ENCODE measurements around the gene JAG1.

Gene JAG1

DNA sequence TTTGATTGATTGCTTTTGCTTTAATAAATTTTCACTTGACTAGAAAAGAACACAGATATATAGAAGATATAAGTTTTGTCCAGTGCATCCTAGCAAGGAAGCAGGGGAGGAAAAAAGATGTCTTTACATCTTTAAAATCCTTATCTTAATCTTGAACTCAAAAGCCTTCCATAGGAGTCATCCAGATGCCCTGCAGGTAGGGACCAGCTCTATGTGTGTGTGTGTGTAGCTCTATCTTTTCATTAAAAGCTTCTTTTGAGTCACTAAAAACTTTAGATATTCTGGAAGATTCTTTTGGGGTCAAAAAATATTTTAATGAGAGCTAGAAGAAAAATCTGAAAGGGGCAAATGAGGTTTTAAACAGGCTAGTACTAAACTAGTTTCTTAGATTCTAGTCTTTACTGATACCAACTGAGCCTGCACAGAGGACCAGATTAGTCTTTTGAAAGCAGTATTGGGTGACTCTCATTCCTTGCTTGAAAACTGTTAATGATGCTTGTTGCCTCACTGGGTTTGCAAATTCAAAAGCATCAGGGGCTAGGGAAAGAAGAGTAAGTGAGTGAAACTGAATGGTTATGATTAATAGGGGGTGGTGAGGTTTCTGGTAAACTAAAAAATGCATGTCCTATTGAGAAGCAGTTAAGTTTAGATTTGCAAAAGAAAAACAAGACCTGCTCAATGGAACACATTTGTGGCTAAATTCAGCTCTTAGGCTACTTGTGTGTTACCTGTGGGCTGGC, 40.6 kb upstream of the JAG1 start:
- no peaks in the 10 kb centered on the region for H3K36me3 ChIP-seq (ENCODE audit: control insufficient read depth in 2 of 2, insufficient read depth in 1 of 2, low read length in 2 of 2)
- no peaks in the 10 kb centered on the region for H3K9me3 ChIP-seq (ENCODE audit: control insufficient read depth, insufficient read depth, low read depth, low read length)
- H3K4me1 ChIP-seq (ENCODE audit: control insufficient read depth, insufficient read depth, low read length), result peaks cover 24% of the 10 kb centered on the region
- CTCF ChIA-PET, result interaction anchor here (0.6 to 1.5 kb wide), 3 partner anchors 17 to 491 kb away, joined by 3 to 5 read pairs (median 4); no protein-coding TSS in a partner anchor
- TF ChIP-seq ZNF747 (tag by site-specific recombination; IDR thresholded peaks at IDR 0.05) (no peak), ZNF530 (tag by site-specific recombination; IDR thresholded peaks at IDR 0.05; ENCODE audit: low read depth) (no peak), ZBTB7A (tag by site-specific recombination; IDR thresholded peaks at IDR 0.05; ENCODE audit: low read depth) (no peak), ZNF19 (tag by site-specific recombination; IDR thresholded peaks at IDR 0.05; ENCODE audit: low read depth) (no peak), ZBTB6 (tag by site-specific recombination; IDR thresholded peaks at IDR 0.05) (no peak), ZNF155 (tag by site-specific recombination; IDR thresholded peaks at IDR 0.05) (no peak), SETDB1 (IDR thresholded peaks at IDR 0.05; ENCODE audit: insufficient read length, low read length) (no peak), ZNF664 (tag by site-specific recombination; IDR thresholded peaks at IDR 0.05) (no peak)
- TF ChIP-seq, protein P1, sequence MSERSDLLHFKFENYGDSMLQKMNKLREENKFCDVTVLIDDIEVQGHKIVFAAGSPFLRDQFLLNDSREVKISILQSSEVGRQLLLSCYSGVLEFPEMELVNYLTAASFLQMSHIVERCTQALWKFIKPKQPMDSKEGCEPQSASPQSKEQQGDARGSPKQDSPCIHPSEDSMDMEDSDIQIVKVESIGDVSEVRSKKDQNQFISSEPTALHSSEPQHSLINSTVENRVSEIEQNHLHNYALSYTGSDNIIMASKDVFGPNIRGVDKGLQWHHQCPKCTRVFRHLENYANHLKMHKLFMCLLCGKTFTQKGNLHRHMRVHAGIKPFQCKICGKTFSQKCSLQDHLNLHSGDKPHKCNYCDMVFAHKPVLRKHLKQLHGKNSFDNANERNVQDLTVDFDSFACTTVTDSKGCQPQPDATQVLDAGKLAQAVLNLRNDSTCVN (tag by site-specific recombination; optimal IDR thresholded peaks at IDR 0.05), result no peak
- TF ChIP-seq, protein P2, sequence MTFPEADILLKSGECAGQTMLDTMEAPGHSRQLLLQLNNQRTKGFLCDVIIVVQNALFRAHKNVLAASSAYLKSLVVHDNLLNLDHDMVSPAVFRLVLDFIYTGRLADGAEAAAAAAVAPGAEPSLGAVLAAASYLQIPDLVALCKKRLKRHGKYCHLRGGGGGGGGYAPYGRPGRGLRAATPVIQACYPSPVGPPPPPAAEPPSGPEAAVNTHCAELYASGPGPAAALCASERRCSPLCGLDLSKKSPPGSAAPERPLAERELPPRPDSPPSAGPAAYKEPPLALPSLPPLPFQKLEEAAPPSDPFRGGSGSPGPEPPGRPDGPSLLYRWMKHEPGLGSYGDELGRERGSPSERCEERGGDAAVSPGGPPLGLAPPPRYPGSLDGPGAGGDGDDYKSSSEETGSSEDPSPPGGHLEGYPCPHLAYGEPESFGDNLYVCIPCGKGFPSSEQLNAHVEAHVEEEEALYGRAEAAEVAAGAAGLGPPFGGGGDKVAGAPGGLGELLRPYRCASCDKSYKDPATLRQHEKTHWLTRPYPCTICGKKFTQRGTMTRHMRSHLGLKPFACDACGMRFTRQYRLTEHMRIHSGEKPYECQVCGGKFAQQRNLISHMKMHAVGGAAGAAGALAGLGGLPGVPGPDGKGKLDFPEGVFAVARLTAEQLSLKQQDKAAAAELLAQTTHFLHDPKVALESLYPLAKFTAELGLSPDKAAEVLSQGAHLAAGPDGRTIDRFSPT (tag by site-specific recombination; IDR thresholded peaks at IDR 0.05), result no peak
- no peak overlapping the region for H3K4me3 ChIP-seq (ENCODE audit: low read depth, low read length)
- POLR2A ChIA-PET, result no interaction called here
- no peak overlapping the region for H3K27ac ChIP-seq (ENCODE audit: extremely low read depth, low read depth, low read length)

DNA sequence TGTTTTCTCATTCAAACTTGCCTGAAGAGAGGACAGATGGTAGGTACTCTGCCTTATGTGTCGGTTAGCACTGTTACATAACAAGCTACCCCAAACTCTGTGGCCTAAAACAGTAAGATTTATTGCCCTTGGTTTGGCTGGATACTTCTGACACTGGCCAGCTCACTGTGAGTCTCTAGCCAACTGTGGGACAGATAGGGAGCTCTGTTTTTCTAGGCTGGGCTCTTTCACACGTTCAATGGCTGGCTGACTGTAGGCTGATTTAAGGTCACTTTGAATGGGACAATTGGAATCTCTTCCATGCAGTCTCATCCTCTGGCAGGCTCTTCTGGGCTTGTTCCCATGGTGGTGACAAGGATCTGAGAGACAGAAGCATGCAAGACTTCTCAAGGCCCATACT, 39.4 kb upstream of the JAG1 start:
- peaks cover 18% of the 10 kb centered on the region for H3K4me1 ChIP-seq (ENCODE audit: control insufficient read depth, insufficient read depth, low read length)
- ChIA-PET POLR2A (no interaction called here), CTCF (interaction anchor here (1.5 kb wide), 1 partner anchor 16 kb away, joined by 4 read pairs; no protein-coding TSS in a partner anchor)
- TF ChIP-seq ZNF114 (tag by site-specific recombination; IDR thresholded peaks at IDR 0.05) (no peak), YY1 (tag by site-specific recombination; IDR thresholded peaks at IDR 0.05) (no peak), ZNF146 (tag by site-specific recombination; IDR thresholded peaks at IDR 0.05) (no peak), ZNF23 (tag by site-specific recombination; IDR thresholded peaks at IDR 0.05; ENCODE audit: borderline replicate concordance) (no peak), ZNF585B (tag by site-specific recombination; IDR thresholded peaks at IDR 0.05) (no peak), KLF9 (tag by site-specific recombination; IDR thresholded peaks at IDR 0.05; ENCODE audit: low read depth) (no peak), ZNF354C (tag by site-specific recombination; IDR thresholded peaks at IDR 0.05; ENCODE audit: borderline replicate concordance, low read depth) (no peak), RBAK (tag by site-specific recombination; IDR thresholded peaks at IDR 0.05) (no peak), ZBTB1 (tag by site-specific recombination; IDR thresholded peaks at IDR 0.05) (no peak), GLIS1 (tag by site-specific recombination; IDR thresholded peaks at IDR 0.05) (no peak), ZNF843 (tag by site-specific recombination; IDR thresholded peaks at IDR 0.05) (no peak), ZNF274 (IDR thresholded peaks at IDR 0.05; ENCODE audit: low read length) (no peak), ZNF274 (tag by site-specific recombination; IDR thresholded peaks at IDR 0.05; ENCODE audit: borderline replicate concordance) (no peak), ZNF544 (tag by site-specific recombination; IDR thresholded peaks at IDR 0.05) (no peak)
- TF ChIP-seq, protein P3, sequence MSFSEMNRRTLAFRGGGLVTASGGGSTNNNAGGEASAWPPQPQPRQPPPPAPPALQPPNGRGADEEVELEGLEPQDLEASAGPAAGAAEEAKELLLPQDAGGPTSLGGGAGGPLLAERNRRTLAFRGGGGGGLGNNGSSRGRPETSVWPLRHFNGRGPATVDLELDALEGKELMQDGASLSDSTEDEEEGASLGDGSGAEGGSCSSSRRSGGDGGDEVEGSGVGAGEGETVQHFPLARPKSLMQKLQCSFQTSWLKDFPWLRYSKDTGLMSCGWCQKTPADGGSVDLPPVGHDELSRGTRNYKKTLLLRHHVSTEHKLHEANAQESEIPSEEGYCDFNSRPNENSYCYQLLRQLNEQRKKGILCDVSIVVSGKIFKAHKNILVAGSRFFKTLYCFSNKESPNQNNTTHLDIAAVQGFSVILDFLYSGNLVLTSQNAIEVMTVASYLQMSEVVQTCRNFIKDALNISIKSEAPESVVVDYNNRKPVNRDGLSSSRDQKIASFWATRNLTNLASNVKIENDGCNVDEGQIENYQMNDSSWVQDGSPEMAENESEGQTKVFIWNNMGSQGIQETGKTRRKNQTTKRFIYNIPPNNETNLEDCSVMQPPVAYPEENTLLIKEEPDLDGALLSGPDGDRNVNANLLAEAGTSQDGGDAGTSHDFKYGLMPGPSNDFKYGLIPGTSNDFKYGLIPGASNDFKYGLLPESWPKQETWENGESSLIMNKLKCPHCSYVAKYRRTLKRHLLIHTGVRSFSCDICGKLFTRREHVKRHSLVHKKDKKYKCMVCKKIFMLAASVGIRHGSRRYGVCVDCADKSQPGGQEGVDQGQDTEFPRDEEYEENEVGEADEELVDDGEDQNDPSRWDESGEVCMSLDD (tag by site-specific recombination; IDR thresholded peaks at IDR 0.05), result no peak
- H3K27ac ChIP-seq (ENCODE audit: extremely low read depth, low read depth, low read length), result no peak overlapping the region
- H3K9me3 ChIP-seq (ENCODE audit: control insufficient read depth, insufficient read depth, low read depth, low read length), result no peaks in the 10 kb centered on the region
- H3K4me3 ChIP-seq (ENCODE audit: low read depth, low read length), result no peak overlapping the region
- no peaks in the 10 kb centered on the region for H3K36me3 ChIP-seq (ENCODE audit: control insufficient read depth in 2 of 2, insufficient read depth in 1 of 2, low read length in 2 of 2)

Measured in HEK293 (cell line).